Measurements from ENCODE around the gene FAM131A.
A peak's percentile ranks its signal among the peaks of the same experiment; 100 is the strongest.

The FAM131A gene

GRCh38 chr3:184380185-184380626 lies 42.8 kb downstream of the FAM131A start:
- H3K4me2 ChIP-seq = peak overlapping the region; percentile 85
- H3K27ac ChIP-seq = no peak overlapping the region
- H3K4me1 ChIP-seq = peaks cover 23% of the 10 kb centered on the region; the same call in 1 of the 2 replicates
- H3K36me3 ChIP-seq = no peaks in the 10 kb centered on the region
- no peaks in the 10 kb centered on the region for H3K9me3 ChIP-seq
- no peak overlapping the region for H3K9ac ChIP-seq
- TF ChIP-seq Cebpa-rat (IDR thresholded peaks at IDR 0.05) = no peak
- H4K20me1 ChIP-seq = peaks cover 42% of the 10 kb centered on the region
- peaks cover 64% of the 10 kb centered on the region for H3K27me3 ChIP-seq
- peak overlapping the region; percentile 65 for H3K4me3 ChIP-seq

DNA sequence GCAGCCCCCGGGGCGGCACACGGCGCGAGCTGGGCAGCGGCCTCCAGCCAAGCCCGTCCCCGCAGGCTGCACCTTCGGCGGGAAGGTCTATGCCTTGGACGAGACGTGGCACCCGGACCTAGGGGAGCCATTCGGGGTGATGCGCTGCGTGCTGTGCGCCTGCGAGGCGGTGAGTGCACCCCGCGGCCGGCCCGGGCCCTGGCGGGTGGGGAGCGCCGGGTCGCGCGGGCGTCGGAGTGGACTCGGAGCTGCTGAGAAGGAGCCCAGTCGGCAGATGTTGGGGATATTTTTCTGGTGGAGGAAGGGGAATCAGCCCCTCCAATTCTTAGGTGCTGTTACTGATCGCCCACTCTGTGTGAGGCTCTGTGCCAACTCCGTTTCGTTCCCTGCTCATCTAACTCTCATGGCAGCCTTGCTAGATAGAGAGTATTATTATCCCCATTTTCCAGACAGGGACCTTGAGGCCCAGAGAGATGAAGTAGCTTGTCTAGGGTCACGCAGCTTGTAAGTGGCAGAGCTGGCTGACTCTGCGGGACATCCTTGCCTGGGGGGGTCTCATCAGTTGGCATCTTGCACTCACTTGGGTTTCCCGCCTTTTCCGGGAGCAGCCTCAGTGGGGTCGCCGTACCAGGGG lies 43.3 kb downstream of the FAM131A start:
- H3K36me3 ChIP-seq = no peaks in the 10 kb centered on the region
- no peaks in the 10 kb centered on the region for H3K9me3 ChIP-seq
- peaks cover 64% of the 10 kb centered on the region for H3K27me3 ChIP-seq
- H3K4me3 ChIP-seq = peak overlapping the region; percentile 65
- peaks cover 23% of the 10 kb centered on the region; the same call in 1 of the 2 replicates for H3K4me1 ChIP-seq
- TF ChIP-seq Cebpa-rat (IDR thresholded peaks at IDR 0.05) = no peak
- H4K20me1 ChIP-seq = peaks cover 42% of the 10 kb centered on the region
- peak overlapping the region; percentile 85 for H3K4me2 ChIP-seq
- no peak overlapping the region for H3K27ac ChIP-seq
- no peak overlapping the region for H3K9ac ChIP-seq

DNA sequence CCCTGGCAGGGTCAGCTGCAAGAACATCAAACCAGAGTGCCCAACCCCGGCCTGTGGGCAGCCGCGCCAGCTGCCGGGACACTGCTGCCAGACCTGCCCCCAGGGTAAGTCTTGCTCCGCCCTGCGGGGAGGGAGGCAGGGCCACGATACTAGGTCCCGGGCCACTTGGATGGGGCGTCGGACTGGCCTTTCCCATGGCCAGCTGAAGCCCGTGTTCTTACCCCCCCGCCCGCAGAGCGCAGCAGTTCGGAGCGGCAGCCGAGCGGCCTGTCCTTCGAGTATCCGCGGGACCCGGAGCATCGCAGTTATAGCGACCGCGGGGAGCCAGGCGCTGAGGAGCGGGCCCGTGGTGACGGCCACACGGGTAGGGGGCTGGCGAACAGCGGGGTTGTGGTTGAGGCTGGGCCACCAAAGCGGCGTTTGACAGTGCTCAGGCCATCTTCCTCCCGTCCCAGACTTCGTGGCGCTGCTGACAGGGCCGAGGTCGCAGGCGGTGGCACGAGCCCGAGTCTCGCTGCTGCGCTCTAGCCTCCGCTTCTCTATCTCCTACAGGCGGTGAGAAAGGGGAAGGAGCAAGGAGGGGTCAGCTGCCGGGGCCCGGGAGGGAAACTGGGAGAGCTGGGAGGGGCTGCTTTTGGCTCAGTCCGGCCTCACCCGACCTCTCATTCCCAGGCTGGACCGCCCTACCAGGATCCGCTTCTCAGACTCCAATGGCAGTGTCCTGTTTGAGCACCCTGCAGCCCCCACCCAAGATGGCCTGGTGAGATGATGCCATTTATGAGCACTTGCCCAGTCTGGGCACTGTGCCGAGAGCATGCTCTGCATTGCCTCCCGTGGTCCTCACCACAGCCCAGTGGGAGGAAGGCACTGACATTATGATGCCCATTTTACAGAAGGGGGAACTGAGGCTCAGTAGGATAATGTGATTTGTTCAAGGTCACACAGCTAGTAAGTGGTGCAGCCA lies 44.1 kb downstream of the FAM131A start:
- H4K20me1 ChIP-seq = peaks cover 42% of the 10 kb centered on the region
- peaks cover 64% of the 10 kb centered on the region for H3K27me3 ChIP-seq
- no peak for TF ChIP-seq Cebpa-rat (IDR thresholded peaks at IDR 0.05)

GRCh38 chr3:184382326-184383032 lies 45.1 kb downstream of the FAM131A start:
- Histone ChIP-seq H3K4me1 (peaks cover 20% of the 10 kb centered on the region; the same call in 1 of the 2 replicates), H4K20me1 (peaks cover 42% of the 10 kb centered on the region), H3K36me3 (no peaks in the 10 kb centered on the region), H3K9ac (no peak overlapping the region), H3K4me3 (no peak overlapping the region), H3K4me2 (no peak overlapping the region), H3K27ac (no peak overlapping the region), H3K27me3 (peaks cover 61% of the 10 kb centered on the region), H3K9me3 (no peaks in the 10 kb centered on the region)
- no peak for TF ChIP-seq Cebpa-rat (IDR thresholded peaks at IDR 0.05)

More for the DNA sequence above, 44.1 kb downstream of the FAM131A start:
- peak overlapping the region; percentile 85 for H3K4me2 ChIP-seq
- no peaks in the 10 kb centered on the region for H3K9me3 ChIP-seq
- H3K36me3 ChIP-seq = no peaks in the 10 kb centered on the region
- no peak overlapping the region for H3K9ac ChIP-seq
- no peak overlapping the region for H3K27ac ChIP-seq
- peak overlapping the region; percentile 65; the same call in 1 of the 2 replicates for H3K4me3 ChIP-seq
- peaks cover 23% of the 10 kb centered on the region; the same call in 1 of the 2 replicates for H3K4me1 ChIP-seq

DNA sequence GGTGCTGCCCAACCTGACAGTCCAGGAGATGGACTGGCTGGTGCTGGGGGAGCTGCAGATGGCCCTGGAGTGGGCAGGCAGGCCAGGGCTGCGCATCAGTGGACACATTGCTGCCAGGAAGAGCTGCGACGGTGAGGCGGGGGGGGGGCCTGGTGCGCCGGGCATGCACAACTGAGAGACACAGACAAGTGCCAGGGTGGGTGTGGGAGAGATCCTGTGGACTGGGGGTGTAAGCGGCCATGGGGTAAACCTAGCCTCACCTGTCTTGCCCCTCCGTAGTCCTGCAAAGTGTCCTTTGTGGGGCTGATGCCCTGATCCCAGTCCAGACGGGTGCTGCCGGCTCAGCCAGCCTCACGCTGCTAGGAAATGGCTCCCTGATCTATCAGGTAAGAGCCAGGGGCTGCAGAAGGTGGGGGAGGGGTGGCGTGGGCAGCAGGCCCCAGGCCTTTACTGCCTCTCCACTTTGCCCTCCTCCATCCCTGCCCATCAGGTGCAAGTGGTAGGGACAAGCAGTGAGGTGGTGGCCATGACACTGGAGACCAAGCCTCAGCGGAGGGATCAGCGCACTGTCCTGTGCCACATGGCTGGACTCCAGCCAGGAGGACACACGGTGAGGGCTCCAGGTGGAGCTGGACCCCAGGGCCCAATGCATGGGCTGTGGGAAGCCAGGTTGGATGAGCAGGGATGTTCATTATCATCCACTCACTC lies 45.8 kb downstream of the FAM131A start:
- Histone ChIP-seq H3K4me3 (no peak overlapping the region), H3K27me3 (peaks cover 54% of the 10 kb centered on the region), H3K9me3 (no peaks in the 10 kb centered on the region), H3K4me1 (peaks cover 13% of the 10 kb centered on the region; the same call in 1 of the 2 replicates), H4K20me1 (peaks cover 38% of the 10 kb centered on the region), H3K27ac (no peak overlapping the region), H3K9ac (no peak overlapping the region), H3K36me3 (no peaks in the 10 kb centered on the region), H3K4me2 (no peak overlapping the region)
- TF ChIP-seq Cebpa-rat (IDR thresholded peaks at IDR 0.05) = no peak

DNA sequence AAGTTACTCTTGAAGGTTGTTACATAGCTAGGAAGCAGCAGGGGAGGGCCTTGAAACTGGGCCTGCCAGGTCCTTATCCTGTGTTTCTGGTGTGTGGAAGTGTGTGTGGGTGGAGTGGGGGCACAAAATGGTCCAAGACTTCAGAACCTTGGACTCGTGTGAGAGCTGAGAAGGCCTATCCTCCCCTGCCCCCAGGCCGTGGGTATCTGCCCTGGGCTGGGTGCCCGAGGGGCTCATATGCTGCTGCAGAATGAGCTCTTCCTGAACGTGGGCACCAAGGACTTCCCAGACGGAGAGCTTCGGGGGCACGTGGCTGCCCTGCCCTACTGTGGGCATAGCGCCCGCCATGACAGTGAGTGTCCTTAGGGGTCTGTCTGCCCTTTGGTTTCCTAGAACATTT lies 46.9 kb downstream of the FAM131A start:
- peaks cover 12% of the 10 kb centered on the region; the same call in 1 of the 2 replicates for H3K4me1 ChIP-seq
- peaks cover 42% of the 10 kb centered on the region for H3K27me3 ChIP-seq
- no peak overlapping the region for H3K4me2 ChIP-seq
- no peaks in the 10 kb centered on the region for H3K36me3 ChIP-seq
- TF ChIP-seq Cebpa-rat (IDR thresholded peaks at IDR 0.05) = no peak
- H3K9ac ChIP-seq = no peak overlapping the region
- H3K9me3 ChIP-seq = no peaks in the 10 kb centered on the region
- H3K4me3 ChIP-seq = no peak overlapping the region
- peaks cover 26% of the 10 kb centered on the region for H4K20me1 ChIP-seq
- no peak overlapping the region for H3K27ac ChIP-seq

GRCh38 chr3:184384856-184385422 lies 47.5 kb downstream of the FAM131A start:
- Histone ChIP-seq H3K36me3 (no peaks in the 10 kb centered on the region), H3K4me1 (peaks cover 12% of the 10 kb centered on the region; the same call in 1 of the 2 replicates), H3K27me3 (peaks cover 36% of the 10 kb centered on the region), H4K20me1 (peaks cover 26% of the 10 kb centered on the region), H3K9me3 (no peaks in the 10 kb centered on the region), H3K4me2 (no peak overlapping the region), H3K9ac (no peak overlapping the region), H3K27ac (no peak overlapping the region), H3K4me3 (no peak overlapping the region)
- no peak for TF ChIP-seq Cebpa-rat (IDR thresholded peaks at IDR 0.05)

DNA sequence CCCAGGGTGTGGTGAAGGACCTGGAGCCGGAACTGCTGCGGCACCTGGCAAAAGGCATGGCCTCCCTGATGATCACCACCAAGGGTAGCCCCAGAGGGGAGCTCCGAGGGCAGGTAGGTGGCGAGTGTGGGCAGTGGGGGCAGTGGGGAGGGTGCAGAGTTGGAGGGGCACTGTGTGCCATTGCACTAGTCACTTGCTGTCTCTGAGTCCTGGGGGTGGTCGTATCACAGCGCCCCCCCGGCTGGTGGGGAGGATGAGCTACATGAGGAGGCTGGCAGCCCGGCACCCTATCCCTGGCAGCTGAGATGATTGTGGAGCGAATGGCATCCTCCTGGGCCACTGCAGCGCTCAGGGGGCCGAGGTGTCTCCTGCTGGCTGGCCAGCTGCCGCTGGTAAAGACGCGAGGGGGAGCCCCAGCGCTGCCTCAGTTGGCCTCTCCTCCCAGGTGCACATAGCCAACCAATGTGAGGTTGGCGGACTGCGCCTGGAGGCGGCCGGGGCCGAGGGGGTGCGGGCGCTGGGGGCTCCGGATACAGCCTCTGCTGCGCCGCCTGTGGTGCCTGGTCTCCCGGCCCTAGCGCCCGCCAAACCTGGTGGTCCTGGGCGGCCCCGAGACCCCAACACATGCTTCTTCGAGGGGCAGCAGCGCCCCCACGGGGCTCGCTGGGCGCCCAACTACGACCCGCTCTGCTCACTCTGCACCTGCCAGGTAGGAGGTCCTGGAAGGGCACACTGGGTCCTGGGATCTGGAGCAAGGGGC lies 48.8 kb downstream of the FAM131A start:
- Histone ChIP-seq H3K36me3 (no peaks in the 10 kb centered on the region), H3K4me2 (no peak overlapping the region), H3K9ac (no peak overlapping the region), H3K9me3 (no peaks in the 10 kb centered on the region), H4K20me1 (peaks cover 17% of the 10 kb centered on the region), H3K4me1 (peaks cover 3% of the 10 kb centered on the region; the same call in 1 of the 2 replicates), H3K27ac (no peak overlapping the region), H3K4me3 (no peak overlapping the region), H3K27me3 (peaks cover 24% of the 10 kb centered on the region)
- TF ChIP-seq Cebpa-rat (IDR thresholded peaks at IDR 0.05) = no peak
